ENCODE measurements around the gene GOLGB1.

DNA sequence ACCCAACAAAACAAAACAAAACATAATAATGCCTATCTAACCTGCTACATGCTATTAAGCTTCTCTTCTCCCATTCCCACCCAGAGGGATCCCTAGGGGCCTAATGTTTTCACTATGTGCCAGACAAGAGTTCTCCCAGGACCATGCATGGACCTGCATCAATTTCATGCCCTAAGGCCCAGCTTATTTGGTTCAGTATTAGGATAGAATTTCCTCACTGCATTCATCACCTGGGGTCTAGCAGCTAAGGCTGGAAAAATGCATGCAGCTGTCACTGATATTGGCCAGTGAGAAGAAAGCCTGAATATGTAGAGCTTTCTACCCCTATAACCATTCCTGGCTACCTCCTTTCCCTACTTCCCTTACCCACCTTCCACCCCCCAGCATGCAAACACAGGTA lies 86.8 kb downstream of the GOLGB1 start:
- TF ChIP-seq, protein P1, sequence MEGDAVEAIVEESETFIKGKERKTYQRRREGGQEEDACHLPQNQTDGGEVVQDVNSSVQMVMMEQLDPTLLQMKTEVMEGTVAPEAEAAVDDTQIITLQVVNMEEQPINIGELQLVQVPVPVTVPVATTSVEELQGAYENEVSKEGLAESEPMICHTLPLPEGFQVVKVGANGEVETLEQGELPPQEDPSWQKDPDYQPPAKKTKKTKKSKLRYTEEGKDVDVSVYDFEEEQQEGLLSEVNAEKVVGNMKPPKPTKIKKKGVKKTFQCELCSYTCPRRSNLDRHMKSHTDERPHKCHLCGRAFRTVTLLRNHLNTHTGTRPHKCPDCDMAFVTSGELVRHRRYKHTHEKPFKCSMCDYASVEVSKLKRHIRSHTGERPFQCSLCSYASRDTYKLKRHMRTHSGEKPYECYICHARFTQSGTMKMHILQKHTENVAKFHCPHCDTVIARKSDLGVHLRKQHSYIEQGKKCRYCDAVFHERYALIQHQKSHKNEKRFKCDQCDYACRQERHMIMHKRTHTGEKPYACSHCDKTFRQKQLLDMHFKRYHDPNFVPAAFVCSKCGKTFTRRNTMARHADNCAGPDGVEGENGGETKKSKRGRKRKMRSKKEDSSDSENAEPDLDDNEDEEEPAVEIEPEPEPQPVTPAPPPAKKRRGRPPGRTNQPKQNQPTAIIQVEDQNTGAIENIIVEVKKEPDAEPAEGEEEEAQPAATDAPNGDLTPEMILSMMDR (IDR thresholded peaks at IDR 0.05; ENCODE audit: poor library complexity, severe bottlenecking), result no peak
- TF ChIP-seq EP300 (conservative IDR thresholded peaks at IDR 0.05; ENCODE audit: poor library complexity, severe bottlenecking), result no peak
- TF ChIP-seq SMC3 (conservative IDR thresholded peaks at IDR 0.05; ENCODE audit: poor library complexity), result no peak
- TF ChIP-seq TAF1 (IDR thresholded peaks at IDR 0.05; ENCODE audit: low read depth), result no peak
- no peak for TF ChIP-seq EZH2 (IDR thresholded peaks at IDR 0.05; ENCODE audit: borderline replicate concordance, insufficient read depth, low read length, poor library complexity, severe bottlenecking)
- TF ChIP-seq POLR2AphosphoS5 (IDR thresholded peaks at IDR 0.05), result no peak
- TF ChIP-seq RAD21 (conservative IDR thresholded peaks at IDR 0.05), result no peak
